Effector CD4-positive, alpha-beta T cell (primary cell): ENCODE data around the gene GPR37.

Source experiments
- DNase-seq: peaks from one replicate; pipeline ENCODE4 v3.0.0-alpha.2; 2020

GPR37 gene

DNA sequence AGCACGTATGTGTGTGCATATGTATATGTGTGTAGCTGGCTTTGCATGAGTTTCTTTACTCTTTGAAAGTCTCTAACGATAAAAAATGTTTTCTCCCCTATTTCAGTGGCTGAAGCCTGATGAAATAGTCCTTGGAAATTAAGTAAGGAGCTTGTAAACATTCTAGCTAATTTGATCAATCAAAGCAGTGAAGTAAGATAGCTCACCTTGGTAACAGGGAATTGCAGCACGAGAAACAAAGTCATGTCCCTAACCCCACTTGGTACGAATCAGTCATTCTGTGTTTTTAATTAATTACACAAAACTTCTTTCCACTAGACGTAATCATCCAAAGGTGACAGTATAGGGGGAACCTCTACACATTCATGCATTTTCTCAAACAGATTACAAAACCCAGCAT lies 41.5 kb downstream of the GPR37 start:
- no peak for DNase-seq

DNA sequence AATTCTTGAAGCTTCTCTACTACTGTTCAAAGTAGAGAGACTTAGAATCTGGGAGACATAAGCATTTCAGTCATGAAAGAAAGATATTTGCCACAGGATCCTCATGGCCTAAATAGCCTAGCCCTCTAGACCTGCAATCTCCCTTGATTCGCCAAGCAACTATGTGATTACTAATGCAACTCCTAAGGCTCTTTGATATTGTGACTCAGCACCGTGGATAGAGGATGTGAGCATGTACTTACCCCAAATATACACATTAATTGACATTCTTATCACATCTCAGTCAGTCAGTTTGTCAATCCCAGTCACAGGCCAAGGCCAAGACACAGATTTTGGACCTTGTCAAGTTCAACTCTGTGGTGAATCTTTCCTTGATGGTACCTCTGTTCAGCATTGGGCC lies 42.6 kb downstream of the GPR37 start:
- DNase-seq: no peak

DNA sequence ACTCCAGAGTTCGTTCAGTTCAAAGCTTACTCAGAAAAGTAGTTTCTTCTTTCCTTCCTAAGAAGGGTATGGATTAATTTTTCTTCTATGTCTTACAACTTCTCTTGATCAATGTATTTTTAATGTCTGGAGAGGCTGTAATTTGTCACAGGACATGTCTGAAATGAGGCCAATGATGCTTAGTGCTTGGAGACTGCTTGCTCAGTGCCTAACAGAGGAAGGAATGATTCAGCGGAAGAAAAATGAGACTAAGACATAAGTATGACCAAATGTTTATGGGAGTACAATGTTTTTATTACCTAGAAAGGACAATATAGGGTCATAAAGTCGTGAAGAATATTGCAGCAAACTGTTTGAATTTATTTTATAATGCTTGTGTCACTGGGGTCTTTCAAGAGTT lies 43.3 kb downstream of the GPR37 start:
- DNase-seq: no peak

DNA sequence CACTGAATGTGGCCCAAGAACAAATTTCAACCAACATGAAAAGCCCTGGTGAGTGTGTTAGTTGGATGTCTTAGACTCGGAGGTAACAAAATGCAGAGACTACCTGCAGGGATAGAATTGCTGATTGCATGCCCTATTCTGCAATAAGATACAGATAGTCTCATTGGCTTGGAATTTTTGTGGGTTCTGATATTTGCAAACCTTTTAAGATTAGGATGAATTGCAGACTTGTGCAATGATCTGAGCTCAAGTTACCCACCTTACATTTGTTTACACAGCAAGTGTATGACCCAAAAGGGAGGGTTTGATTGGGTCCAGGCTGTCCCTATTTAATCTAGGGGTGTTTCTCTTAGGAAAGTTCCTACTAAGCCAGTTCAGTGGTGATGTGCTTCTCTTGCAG lies 45.4 kb downstream of the GPR37 start:
- DNase-seq: no peak

DNA sequence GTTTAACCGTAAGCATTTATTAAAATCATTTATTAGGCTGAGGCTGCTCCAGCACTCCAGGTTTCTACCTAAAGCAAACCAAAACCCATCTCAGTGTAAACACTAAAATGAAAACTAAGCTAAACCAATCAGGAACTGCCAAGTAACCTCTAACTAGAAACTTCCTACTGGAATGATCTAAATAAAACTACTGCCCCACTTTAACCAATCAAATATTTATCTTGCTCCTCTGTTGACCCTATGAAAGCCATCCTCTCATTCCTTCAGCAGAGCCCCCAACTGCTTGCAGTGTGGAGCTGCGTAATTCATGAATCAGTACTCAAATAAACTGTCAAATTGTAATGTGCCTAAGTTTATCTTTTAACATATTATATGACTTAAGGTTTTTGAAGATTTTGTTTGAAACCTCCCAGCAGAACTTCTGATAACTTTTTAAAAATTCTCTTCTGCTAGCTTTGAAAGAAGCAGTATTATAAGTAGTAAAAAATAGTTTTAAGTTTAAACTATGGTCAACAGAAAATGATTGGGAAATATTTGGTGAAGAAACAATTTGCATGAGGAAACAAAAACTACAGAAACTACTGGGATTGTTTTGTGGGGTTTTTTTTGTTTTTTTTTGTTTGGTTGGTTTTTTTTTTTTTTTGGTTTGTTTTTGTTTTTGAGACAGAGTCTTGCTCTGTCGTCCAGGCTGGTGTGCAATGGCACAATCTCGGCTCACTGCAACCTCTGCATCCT lies 47.4 kb downstream of the GPR37 start:
- DNase-seq: no peak

DNA sequence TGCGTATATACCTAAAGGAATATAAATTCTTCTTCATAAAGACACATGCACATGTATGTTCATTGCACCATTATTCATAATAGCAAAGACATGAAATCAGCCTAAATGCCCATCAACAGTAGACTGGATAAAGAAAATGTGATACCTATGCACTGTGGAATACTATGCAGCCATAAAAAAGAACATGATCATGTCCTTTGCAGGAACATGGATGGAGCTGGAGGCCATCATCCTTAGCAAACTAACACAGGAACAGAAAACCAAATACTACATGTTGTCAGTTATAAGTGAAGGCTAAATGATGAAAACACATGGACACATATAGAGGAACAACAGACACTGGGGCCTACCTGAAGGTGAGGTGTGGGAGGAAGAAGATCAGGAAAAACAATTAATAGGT lies 48.7 kb downstream of the GPR37 start:
- no peak for DNase-seq

DNA sequence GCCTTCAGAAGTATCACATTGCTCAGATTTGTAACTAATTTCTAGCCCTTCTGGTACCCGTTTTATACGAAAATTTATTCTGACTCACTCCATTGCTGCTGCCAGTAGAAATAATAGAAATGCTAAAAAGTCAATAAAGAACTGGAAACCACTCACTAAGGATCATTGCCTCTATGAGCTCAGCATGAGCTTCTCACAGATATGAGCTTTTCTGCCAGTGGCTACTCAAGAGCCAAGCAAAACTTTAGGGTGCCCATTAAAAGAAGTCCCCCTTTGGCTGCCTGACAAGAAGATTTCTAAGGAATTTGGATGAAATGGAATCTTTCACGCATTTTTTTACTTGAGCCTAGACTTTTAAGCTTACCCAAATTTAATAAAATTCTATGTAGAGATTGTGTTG lies 52.5 kb downstream of the GPR37 start:
- DNase-seq: no peak

DNA sequence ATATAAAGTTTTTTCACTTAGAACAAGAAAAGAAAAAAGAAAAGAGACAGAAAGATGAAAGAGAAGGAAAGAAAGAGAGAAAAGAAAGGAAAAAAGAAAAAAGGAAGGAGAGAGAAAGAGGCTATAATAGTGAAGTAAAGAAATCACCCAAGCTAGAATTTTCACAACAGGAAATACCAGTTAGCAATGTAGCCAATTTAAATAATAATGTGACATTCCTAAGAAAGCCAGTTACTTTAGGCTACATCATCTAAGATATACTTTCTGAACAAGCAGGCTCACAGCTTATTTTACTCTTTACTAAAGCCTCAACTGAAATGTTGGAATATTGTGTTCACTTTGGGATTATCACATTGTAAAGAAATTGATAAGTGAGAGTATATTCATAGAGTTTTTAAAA lies 53.6 kb downstream of the GPR37 start:
- DNase-seq: no peak

DNA sequence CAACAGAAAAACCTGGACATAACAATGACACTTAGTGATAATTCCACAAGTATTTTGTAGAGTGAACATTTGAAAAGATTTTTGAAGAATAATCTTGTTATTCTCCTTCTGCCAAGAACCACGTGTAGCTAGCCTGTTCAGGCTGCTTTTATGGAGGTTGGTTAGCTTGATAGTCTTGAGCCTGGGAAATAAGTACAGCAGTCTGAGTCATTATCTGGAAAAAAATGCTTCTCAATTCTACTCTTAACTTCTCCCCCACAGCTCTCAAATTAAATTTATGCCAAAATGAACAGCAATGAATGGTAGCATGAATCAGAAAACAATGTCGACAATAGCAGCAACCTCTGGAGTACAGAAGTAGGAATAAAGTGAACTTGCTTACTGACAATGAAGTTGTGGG lies 63.2 kb downstream of the GPR37 start:
- no peak for DNase-seq

DNA sequence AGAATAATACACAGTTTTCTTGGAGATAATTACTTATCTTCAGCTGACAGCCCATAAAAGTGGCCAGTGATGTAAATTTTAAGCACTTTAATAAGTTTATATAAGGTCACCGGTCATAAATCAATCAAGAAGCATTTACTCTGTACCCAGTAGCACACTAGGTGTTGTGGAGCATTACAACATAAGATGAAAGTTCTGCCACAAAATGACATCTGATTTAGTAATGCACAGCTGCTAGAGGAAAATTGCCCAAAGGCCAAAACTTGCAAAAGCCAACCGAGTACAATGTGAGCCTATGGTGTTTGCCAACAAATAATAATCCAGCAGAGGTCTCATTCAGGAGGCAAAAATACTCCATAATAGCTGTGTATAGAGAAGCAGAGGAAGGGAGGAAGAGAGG lies 63.6 kb downstream of the GPR37 start:
- DNase-seq: no peak

DNA sequence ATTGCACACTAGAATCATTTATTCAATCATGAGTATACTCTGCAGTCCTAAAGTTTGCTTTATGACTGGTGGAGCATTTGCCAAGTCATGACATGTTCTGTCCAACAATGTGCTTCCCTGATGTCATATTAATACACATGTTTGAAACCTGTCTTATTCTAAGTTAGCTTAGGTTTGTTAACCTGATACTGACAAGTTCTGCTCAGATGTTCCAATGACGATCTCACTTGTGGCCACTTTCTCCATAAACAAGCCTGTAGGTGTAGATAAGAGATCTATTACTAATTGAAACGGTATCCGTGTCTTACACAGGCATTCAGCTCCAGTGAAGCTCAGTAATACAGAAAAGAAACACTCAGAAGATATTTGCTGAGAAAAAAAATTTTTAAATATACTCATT lies 64.9 kb downstream of the GPR37 start:
- DNase-seq: no peak

DNA sequence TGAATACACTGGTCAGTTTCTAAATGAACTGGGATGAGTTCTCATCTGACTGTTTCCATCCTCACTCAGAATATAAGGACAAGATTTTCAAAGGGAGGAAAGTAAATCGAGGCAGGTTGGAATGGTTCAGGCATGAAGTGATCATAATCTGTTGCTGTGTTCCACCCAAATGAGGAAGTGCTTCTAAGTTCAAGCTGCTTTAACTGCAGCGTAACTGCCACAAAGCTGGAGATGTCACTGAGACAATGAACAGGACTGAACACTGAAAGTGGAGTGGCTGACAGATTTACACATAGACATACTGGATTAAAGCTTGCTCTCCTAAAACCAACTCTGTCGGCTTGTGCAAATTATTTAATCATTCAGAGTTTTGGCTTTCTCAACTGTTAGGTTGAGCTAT lies 66.6 kb downstream of the GPR37 start:
- DNase-seq: no peak

DNA sequence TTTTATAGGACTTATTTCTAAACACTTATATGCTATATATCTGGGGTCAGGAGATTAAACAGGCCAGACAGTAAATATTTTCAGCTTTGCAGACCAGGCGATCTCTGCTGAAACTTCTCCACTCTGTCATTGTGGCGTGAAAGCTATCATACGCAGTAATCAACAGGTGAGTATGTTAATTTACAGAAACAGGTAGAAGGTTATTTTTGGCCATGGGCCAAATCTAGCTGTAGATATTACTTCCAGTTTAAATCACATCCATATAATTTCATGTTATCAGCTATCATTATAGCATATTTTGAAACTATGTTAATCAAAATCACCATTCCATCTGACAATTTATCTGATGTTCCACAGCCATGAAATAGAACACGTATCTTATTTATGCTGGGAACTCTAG lies 67.8 kb downstream of the GPR37 start:
- no peak for DNase-seq
